B cell (primary cell): Measurements from ENCODE around the gene DYNLT1. TPM values are rescaled to one million over a fixed set of nuclear protein-coding genes. Genes with fewer than 3 reads are reported as not detected.

Source experiments
- ATAC-seq: fragments of 200-7000 bp; cut with Tn5 transposase; one replicate; pipeline ENCODE4 v1.10.0; 2021; ENCODE audit warnings: low read depth, mild to moderate bottlenecking, moderate number of reproducible peaks, moderate library complexity
- CTCF ChIA-PET: fragments of 350-600 bp; sonication (Branson Sonifier 250); formaldehyde crosslinking; loops from one replicate; lab custom pipeline; 2021; ENCODE audit warnings: antibody characterized with exemption, inconsistent platforms; lab: Charles Lee
- POLR2A ChIA-PET: fragments of 350-600 bp; sonication (Branson Sonifier 250); formaldehyde crosslinking; loops from one replicate; lab custom pipeline; 2021; ENCODE audit warnings: antibody characterized with exemption; lab: Charles Lee
- DNase-seq: peaks from one replicate; pipeline ENCODE4 v3.0.0; 2013
- H2AFZ ChIP-seq: 2 replicates; pipeline ENCODE4 v1.6.1; 2012; ENCODE audit warnings: mild to moderate bottlenecking, low read depth, low read length; ENCODE audit not compliant: insufficient read depth, poor library complexity, severe bottlenecking
- H3K27ac ChIP-seq, 2 donors: 1 replicate in 1 of 2; 2 replicates in 1 of 2; pipeline ENCODE4 v1.5.1; 2012 to 2013; ENCODE audit warnings: low read length in 2 of 2, mild to moderate bottlenecking in 2 of 2, moderate library complexity in 1 of 2
- H3K27me3 ChIP-seq, 4 experiments: fragments of 200-600 bp in 1 of 4; sonication (generic) in 1 of 4; replicated peaks in 1 of 4; 1 replicate in 2 of 4; 2 replicates in 2 of 4; pipeline versions ENCODE4 v1.6.1 to v1.7.0; 2013 to 2016; ENCODE audit warnings: low read length in 3 of 4, mild to moderate bottlenecking in 2 of 4, mixed read lengths in 1 of 4, moderate library complexity in 1 of 4; ENCODE audit not compliant: insufficient read depth in 4 of 4, control insufficient read depth in 3 of 4; ENCODE audit errors: control extremely low read depth in 1 of 4
- H3K36me3 ChIP-seq, 2 experiments: replicated peaks in 1 of 2; 1 replicate in 1 of 2; 2 replicates in 1 of 2; pipeline versions ENCODE4 v1.6.1 to v1.7.1; 2013; ENCODE audit warnings: low read length in 1 of 2; ENCODE audit not compliant: insufficient read depth in 2 of 2, control insufficient read depth in 1 of 2; ENCODE audit errors: control extremely low read depth in 1 of 2, extremely low read depth in 1 of 2
- H3K4me1 ChIP-seq, 2 donors: fragments of 200-600 bp in 1 of 2; sonication (generic) in 1 of 2; 1 replicate in 1 of 2; 2 replicates in 1 of 2; pipeline versions ENCODE4 v1.5.1 to v1.6.1; 2013 to 2017; ENCODE audit warnings: low read length in 2 of 2; ENCODE audit not compliant: control insufficient read depth in 2 of 2, insufficient read depth in 2 of 2
- H3K4me2 ChIP-seq: replicated peaks from 2 replicates; pipeline ENCODE3; 2012; ENCODE audit warnings: mild to moderate bottlenecking, low read depth, low read length; ENCODE audit not compliant: poor library complexity, severe bottlenecking
- H3K4me3 ChIP-seq, 5 experiments: fragments of 200-600 bp in 1 of 5; sonication (generic) in 1 of 5; 1 replicate in 3 of 5; 2 replicates in 2 of 5; pipeline versions ENCODE4 v1.5.1 to v1.7.0; 2011 to 2016; ENCODE audit warnings: low read length in 4 of 5, mild to moderate bottlenecking in 4 of 5, low read depth in 2 of 5, control low read depth in 1 of 5, moderate library complexity in 1 of 5; ENCODE audit not compliant: insufficient read depth in 1 of 5; ENCODE audit errors: control extremely low read depth in 1 of 5, extremely low read depth in 1 of 5
- H3K79me2 ChIP-seq: fragments of 200-600 bp; sonication (generic); one replicate; pipeline ENCODE4 v1.6.0; 2016; ENCODE audit warnings: low read length; ENCODE audit not compliant: control insufficient read depth, insufficient read depth
- H3K9ac ChIP-seq: fragments of 200-600 bp; sonication (generic); 2 replicates; pipeline ENCODE4 v1.6.1; 2017; ENCODE audit warnings: mild to moderate bottlenecking, low read length, moderate library complexity
- H3K9me3 ChIP-seq, 3 donors: one replicate each; pipeline versions ENCODE4 v1.6.1 to v1.7.1; 2013; ENCODE audit warnings: low read length in 2 of 3; ENCODE audit not compliant: control insufficient read depth in 2 of 3, insufficient read depth in 1 of 3; ENCODE audit errors: control extremely low read depth in 1 of 3
- H4K20me1 ChIP-seq: 2 replicates; pipeline ENCODE4 v1.6.0; 2012; ENCODE audit warnings: mild to moderate bottlenecking, low read length; ENCODE audit not compliant: insufficient read depth, control insufficient read depth, poor library complexity, severe bottlenecking
- H3K27ac Mint-ChIP-seq: one replicate; pipeline ENCODE4 v1.8.0; 2021; ENCODE audit warnings: mixed read lengths
- H3K27me3 Mint-ChIP-seq: one replicate; pipeline ENCODE4 v1.8.0; 2021; ENCODE audit warnings: mixed read lengths
- H3K4me1 Mint-ChIP-seq: one replicate; pipeline ENCODE4 v1.8.0; 2021; ENCODE audit warnings: mixed read lengths
- H3K4me3 Mint-ChIP-seq: one replicate; pipeline ENCODE4 v1.8.0; 2021; ENCODE audit warnings: mixed read lengths
- H3K9me3 Mint-ChIP-seq: one replicate; pipeline ENCODE4 v1.8.0; 2022; ENCODE audit warnings: mixed read lengths; ENCODE audit not compliant: insufficient read depth
- CTCF ChIP-seq: fragments of 200-600 bp; IDR thresholded peaks from one replicate; pipeline ENCODE4 v1.8.0; 2022; ENCODE audit warnings: antibody characterized with exemption, mild to moderate bottlenecking
- EZH2 ChIP-seq: IDR thresholded peaks from 2 replicates; pipeline ENCODE4 v1.6.1; 2012; ENCODE audit warnings: borderline replicate concordance, low read depth, mild to moderate bottlenecking, moderate library complexity, low read length; ENCODE audit not compliant: insufficient read depth, poor library complexity, severe bottlenecking
- WGBS: methylation state at CpG from one replicate; pipeline ENCODE4 v1.1.5; 2013; ENCODE audit warnings: missing lambda C conversion rate; ENCODE audit not compliant: insufficient coverage; 5-methylcytosine and 5-hydroxymethylcytosine counted together
- intact Hi-C: fragments of 100-400 bp; cut with micrococcal nuclease; formaldehyde crosslinking; loops from one replicate; pipeline ENCODE4 v1.10.0; 2022
- polyA plus RNA-seq: library from polyadenylated mRNA; depleted of rRNA; stranded (reverse); fragments of >200 nt; gene quantifications from 2 replicates; pipeline ENCODE4 v1.2.3, GENCODE V29; 2012
- total RNA-seq, 2 donors: library from RNA; stranded (reverse); fragments of 120-200 nt in 1 of 2; gene quantifications; 1 replicate in 1 of 2; 2 replicates in 1 of 2; pipeline versions ENCODE4 v1.2.3 to v1.2.4, GENCODE V29; 2013 to 2022

DYNLT1 gene
- total and polyA plus RNA-seq, 2 donors (not counting 1 experiment from before 2014, with no cell fraction given) = 34.8 to 62.6 TPM

DNA sequence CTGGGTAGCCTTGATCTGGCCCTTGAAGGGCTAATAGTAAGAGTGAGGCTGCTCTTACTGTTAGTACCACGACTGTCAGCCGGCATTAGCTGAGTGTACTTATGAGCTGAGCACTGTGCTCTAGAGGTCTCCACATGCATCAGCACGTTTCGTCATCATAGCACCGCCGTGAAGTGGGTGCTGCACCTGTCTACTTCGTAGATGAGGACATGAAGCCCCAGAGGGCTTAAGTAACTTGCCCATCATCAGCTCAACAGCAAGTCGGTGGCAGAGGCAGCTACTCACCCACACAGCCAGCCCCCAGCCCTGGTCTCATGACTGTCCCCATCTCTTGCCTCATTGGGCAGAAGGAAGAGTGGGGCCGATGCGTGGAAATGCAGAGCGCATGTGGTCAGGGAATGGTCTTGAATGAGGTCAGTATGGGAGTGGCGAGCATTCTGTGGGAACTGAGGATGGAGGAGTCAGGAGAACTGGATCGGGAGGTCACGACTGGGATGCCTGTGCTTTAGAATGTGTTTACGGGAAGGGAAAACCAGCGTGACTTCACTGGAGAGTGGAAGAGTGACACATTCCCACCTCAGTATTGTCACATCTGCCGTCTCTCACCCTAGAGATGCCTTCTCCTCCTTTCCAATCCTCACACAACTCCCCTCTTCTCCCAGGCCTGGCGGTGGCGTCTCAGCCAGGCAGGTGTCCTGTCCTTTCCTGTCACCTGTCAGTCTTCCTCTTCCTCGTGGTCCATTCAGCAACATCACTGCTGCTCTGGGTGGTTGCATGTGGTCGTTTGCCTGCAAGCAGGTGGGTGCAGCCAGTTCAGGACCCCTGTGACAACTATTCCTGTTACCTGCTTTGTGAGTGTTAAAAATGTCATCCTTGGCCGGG, 11.3 kb upstream of the DYNLT1 start:
- WGBS = 87% methylated on average over 15 of the region's 22 CpGs
- H3K4me2 ChIP-seq = no peak overlapping the region
- POLR2A ChIA-PET = interaction anchor here (0.6 kb wide), 1 partner anchor 29 kb away, joined by 3 read pairs; no protein-coding TSS in a partner anchor
- H3K79me2 ChIP-seq = no peaks in the 10 kb centered on the region
- Mint-ChIP-seq H3K4me3 (no peak overlapping the region), H3K4me1 (peaks cover 17% of the 10 kb centered on the region), H3K27me3 (peaks cover 15% of the 10 kb centered on the region), H3K27ac (no peak overlapping the region), H3K9me3 (no peaks in the 10 kb centered on the region)
- no peaks in the 10 kb centered on the region for H4K20me1 ChIP-seq
- H3K36me3 ChIP-seq = no peaks in the 10 kb centered on the region
- ATAC-seq (no peak), DNase-seq (no peak)
- H3K9ac ChIP-seq = no peak overlapping the region
- H3K27ac ChIP-seq = no peak overlapping the region
- TF ChIP-seq CTCF (no peak), EZH2 (no peak)
- CTCF ChIA-PET = no interaction called here
- no peaks in the 10 kb centered on the region for H3K9me3 ChIP-seq
- H3K4me3 ChIP-seq = no peak overlapping the region
- H2AFZ ChIP-seq = no peak overlapping the region
- intact Hi-C loops = no loop called here
- H3K4me1 ChIP-seq = peaks cover 12% of the 10 kb centered on the region in 2 donors
- H3K27me3 ChIP-seq = peaks cover 0 to 7% (median 0%) of the 10 kb centered on the region in 4 experiments

DNA sequence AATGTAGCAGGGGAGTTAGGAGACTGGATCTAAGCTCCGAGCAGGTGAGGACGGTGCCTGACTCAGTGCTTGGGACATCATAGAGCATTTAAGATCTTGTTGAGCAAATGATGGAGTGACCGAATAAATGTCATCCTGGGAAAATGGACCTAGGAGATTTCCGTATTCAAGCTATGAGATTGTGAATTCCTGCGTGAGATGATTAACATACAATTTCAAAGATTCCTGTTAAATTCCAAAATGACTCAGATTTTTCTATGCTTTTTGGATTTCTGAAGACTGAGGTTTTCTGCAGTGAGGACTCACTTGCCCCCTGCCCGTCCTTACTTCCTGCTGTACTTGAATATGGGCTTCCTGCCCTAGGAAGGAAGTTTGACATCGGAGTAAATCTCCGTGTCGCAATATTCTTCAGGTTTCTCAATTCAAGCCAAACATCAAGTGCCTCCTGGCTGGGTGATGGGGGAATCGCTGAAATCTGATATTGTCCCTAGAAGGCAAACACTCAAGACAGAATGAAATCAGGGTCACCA, 10.5 kb upstream of the DYNLT1 start:
- Histone ChIP-seq H3K79me2 (no peaks in the 10 kb centered on the region), H3K9ac (no peak overlapping the region), H3K36me3 (no peaks in the 10 kb centered on the region), H3K4me3 (no peak overlapping the region), H3K9me3 (no peaks in the 10 kb centered on the region), H2AFZ (no peak overlapping the region), H3K27ac (no peak overlapping the region), H4K20me1 (no peaks in the 10 kb centered on the region), H3K27me3 (peaks cover 0 to 7% (median 0%) of the 10 kb centered on the region in 4 experiments), H3K4me1 (peaks cover 5 to 8% of the 10 kb centered on the region in 2 donors), H3K4me2 (no peak overlapping the region)
- TF ChIP-seq EZH2 (no peak), CTCF (no peak)
- peaks cover 15% of the 10 kb centered on the region for H3K27me3 Mint-ChIP-seq
- DNase-seq = no peak
- H3K9me3 Mint-ChIP-seq = no peaks in the 10 kb centered on the region
- ChIA-PET POLR2A (interaction anchor here (0.6 kb wide), 1 partner anchor 29 kb away, joined by 3 read pairs; no protein-coding TSS in a partner anchor), CTCF (no interaction called here)
- ATAC-seq = no peak
- no peak overlapping the region for H3K27ac Mint-ChIP-seq
- no peak overlapping the region for H3K4me3 Mint-ChIP-seq
- H3K4me1 Mint-ChIP-seq = peaks cover 14% of the 10 kb centered on the region
- WGBS = 80% methylated on average over 3 of the region's 10 CpGs
- intact Hi-C loops = no loop called here
